COLO668 (cell line): Measurements from ENCODE around the gene VSIR.

Source experiments
- DNase-seq: peaks from one replicate; lab custom pipeline; 2025; ENCODE audit not compliant: unreplicated experiment; lab: John Stamatoyannopoulos, UW

The VSIR gene

GRCh38 chr10:71734797-71735196 is 38.5 kb downstream of the VSIR start:
- no peak for DNase-seq

GRCh38 chr10:71731791-71732190 is 41.5 kb downstream of the VSIR start:
- no peak for DNase-seq

GRCh38 chr10:71729161-71729636 is 44.1 kb downstream of the VSIR start:
- no peak for DNase-seq

GRCh38 chr10:71727738-71728737 is 45.3 kb downstream of the VSIR start:
- no peak for DNase-seq

- DNase-seq, result no peak
These were observed 46.1 kb downstream of the VSIR start for GRCh38 chr10:71727105-71727737.

GRCh38 chr10:71726580-71727104 is 46.7 kb downstream of the VSIR start:
- DNase-seq, result no peak

GRCh38 chr10:71725998-71726579 is 47.2 kb downstream of the VSIR start:
- no peak for DNase-seq

- no peak for DNase-seq
These were observed 48.1 kb downstream of the VSIR start for GRCh38 chr10:71725249-71725648.

GRCh38 chr10:71724539-71724938 is 48.8 kb downstream of the VSIR start:
- no peak for DNase-seq

- no peak for DNase-seq
These were observed 50.0 kb downstream of the VSIR start for GRCh38 chr10:71723311-71723710.

GRCh38 chr10:71722849-71723248 is 50.5 kb downstream of the VSIR start:
- DNase-seq, result no peak

- no peak for DNase-seq
These were observed 52.0 kb downstream of the VSIR start for GRCh38 chr10:71721313-71721712.

GRCh38 chr10:71720288-71720687 is 53.0 kb downstream of the VSIR start:
- DNase-seq, result no peak

- DNase-seq, result no peak
These were observed 53.7 kb downstream of the VSIR start, which contains the start of gene C10orf105 for GRCh38 chr10:71719464-71720201. C10orf105 (minus strand) TSS chr10:71719778; CDS start chr10:71716337, 3,441 bp downstream.

GRCh38 chr10:71719042-71719441 is 54.3 kb downstream of the VSIR start:
- no peak for DNase-seq

GRCh38 chr10:71718165-71718698 is 55.1 kb downstream of the VSIR start:
- no peak for DNase-seq

GRCh38 chr10:71717551-71717951 is 55.8 kb downstream of the VSIR start:
- no peak for DNase-seq

- DNase-seq, result no peak
These were observed 56.3 kb downstream of the VSIR start for GRCh38 chr10:71717056-71717455.

GRCh38 chr10:71716426-71716825 is 56.9 kb downstream of the VSIR start:
- no peak for DNase-seq

- no peak for DNase-seq
These were observed 57.5 kb downstream of the VSIR start for GRCh38 chr10:71715860-71716259.
